ENCODE data around the gene INO80E.

Gene INO80E

GRCh38 chr16:30025574-30025973 is 29.5 kb downstream of the INO80E start:
- DNase-seq (ENCODE audit: extremely low read depth, low read depth): no peak
- TF ChIP-seq CTCF (IDR thresholded peaks at IDR 0.05; ENCODE audit: low read depth, low read length): no peak

DNA sequence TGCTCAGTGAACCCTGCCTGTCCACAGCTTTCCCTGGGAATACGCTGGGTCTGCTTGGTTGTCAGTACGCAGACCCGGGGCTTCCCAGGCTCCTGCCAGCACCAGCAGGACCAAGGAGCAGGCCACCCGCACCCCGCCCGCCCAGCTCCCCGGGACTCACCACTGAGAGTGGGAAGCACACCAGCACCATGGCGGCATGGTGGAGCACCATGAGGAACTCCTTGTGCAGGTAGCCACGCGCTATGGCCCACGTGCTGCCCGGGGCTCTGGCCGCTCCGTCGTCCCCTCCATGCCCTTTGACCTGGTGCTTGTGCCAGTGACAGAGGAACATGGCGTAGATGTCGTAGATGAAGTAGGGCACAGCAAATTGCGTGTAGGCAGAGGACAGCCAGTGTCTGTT is 30.4 kb downstream of the INO80E start:
- no peak for DNase-seq (ENCODE audit: extremely low read depth, low read depth)
- TF ChIP-seq CTCF (IDR thresholded peaks at IDR 0.05; ENCODE audit: low read depth, low read length): no peak

DNA sequence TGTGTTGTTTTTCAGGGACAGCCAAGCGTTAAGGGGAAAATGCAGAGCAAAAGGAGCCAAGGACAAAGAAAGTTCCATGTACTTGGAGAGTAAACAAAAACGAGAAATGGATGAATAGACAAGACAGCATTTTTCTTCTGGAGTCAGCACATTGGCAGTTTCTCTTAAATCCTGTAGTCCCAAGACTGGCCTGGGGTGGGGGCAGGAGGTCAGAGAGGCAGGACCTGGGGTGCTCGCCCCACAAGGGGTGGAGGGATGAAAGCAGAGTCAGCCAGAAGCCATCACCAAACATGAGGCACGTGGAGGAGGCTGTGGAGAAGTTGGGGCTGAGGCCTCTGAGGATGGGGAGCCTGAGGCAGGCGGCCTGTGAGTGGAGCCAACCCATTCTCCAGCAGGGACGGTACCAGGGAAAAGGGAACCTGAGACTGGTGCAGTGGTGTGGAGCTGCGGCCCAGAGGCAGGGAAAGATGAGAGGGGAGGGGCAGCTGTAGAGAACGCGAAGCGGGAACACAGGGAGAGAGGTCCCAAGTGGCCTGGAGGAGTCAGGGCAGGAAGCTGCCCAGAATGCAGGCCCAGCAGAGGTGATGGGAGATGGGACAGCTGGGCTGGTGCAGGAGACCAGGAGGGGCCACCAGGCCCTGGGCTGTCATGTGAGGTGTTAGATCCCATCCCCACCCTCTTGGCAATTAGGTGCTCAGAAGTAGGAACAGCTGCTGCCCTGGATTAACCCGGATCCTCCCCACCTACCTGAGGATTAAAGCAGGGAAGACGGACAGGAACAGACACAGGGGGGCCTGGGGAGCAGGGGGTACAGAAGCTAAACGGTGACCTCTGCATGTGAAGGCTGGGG is 31.8 kb downstream of the INO80E start:
- no peak for DNase-seq (ENCODE audit: extremely low read depth, low read depth)
- no peak for TF ChIP-seq CTCF (IDR thresholded peaks at IDR 0.05; ENCODE audit: low read depth, low read length)

GRCh38 chr16:30028438-30029076 is 32.5 kb downstream of the INO80E start:
- DNase-seq (ENCODE audit: extremely low read depth, low read depth): no peak
- TF ChIP-seq CTCF (IDR thresholded peaks at IDR 0.05; ENCODE audit: low read depth, low read length): no peak

- TF ChIP-seq CTCF (IDR thresholded peaks at IDR 0.05; ENCODE audit: low read depth, low read length): no peak
- no peak for DNase-seq (ENCODE audit: extremely low read depth, low read depth)
Observed at GRCh38 chr16:30030011-30030685, 34.1 kb downstream of the INO80E start.

GRCh38 chr16:30030841-30031413 is 34.9 kb downstream of the INO80E start, which contains the start of gene TLCD3B:
TSS of gene TLCD3B (minus strand) at chr16:30031271. CDS start at chr16:30030527, 744 bp downstream.
- no peak for TF ChIP-seq CTCF (IDR thresholded peaks at IDR 0.05; ENCODE audit: low read depth, low read length)

More at GRCh38 chr16:30030841-30031413, 34.9 kb downstream of the INO80E start, which contains the start of gene TLCD3B:
- no peak for DNase-seq (ENCODE audit: extremely low read depth, low read depth)

Data from AG09319 (cell line).